Calu3 (cell line): ENCODE data around the gene PLXNA4. TPM values are rescaled to one million over a fixed set of nuclear protein-coding genes. Genes with fewer than 3 reads are reported as not detected.

ENCODE experiments used
- BruUV-seq: library from RNA; stranded (reverse); fragments of 400-500 nt; replicated peaks from 2 replicates; lab custom pipeline; 2021; lab: Mats Ljungman, UMichigan
- CTCF ChIA-PET: fragments of 300-600 bp; sonication (Branson Sonifier 250); formaldehyde crosslinking; loops from one replicate; lab custom pipeline; 2022; ENCODE audit warnings: antibody characterized with exemption; lab: Charles Lee
- DNase-seq: peaks from one replicate; pipeline ENCODE4 v3.0.0; 2022
- H3K27ac Mint-ChIP-seq: one replicate; pipeline ENCODE4 v1.8.0; 2022; ENCODE audit warnings: mixed read lengths; ENCODE audit not compliant: unreplicated experiment
- H3K27me3 Mint-ChIP-seq: one replicate; pipeline ENCODE4 v1.8.0; 2022; ENCODE audit warnings: mixed read lengths; ENCODE audit not compliant: unreplicated experiment
- H3K36me3 Mint-ChIP-seq: one replicate; pipeline ENCODE4 v1.8.0; 2022; ENCODE audit warnings: mild to moderate bottlenecking, moderate library complexity, mixed read lengths; ENCODE audit not compliant: insufficient read depth, unreplicated experiment
- H3K4me1 Mint-ChIP-seq: one replicate; pipeline ENCODE4 v1.8.0; 2022; ENCODE audit warnings: mild to moderate bottlenecking, low read depth, mixed read lengths; ENCODE audit not compliant: unreplicated experiment
- H3K4me3 Mint-ChIP-seq: one replicate; pipeline ENCODE4 v1.8.0; 2022; ENCODE audit warnings: mild to moderate bottlenecking, low read depth, moderate library complexity, mixed read lengths; ENCODE audit not compliant: unreplicated experiment
- H3K9me3 Mint-ChIP-seq: one replicate; pipeline ENCODE4 v1.8.0; 2022; ENCODE audit warnings: low read depth, mixed read lengths; ENCODE audit not compliant: unreplicated experiment
- intact Hi-C: fragments of 100-400 bp; cut with micrococcal nuclease; formaldehyde crosslinking; loops from one replicate; pipeline ENCODE4 v1.10.0; 2022; ENCODE audit not compliant: unreplicated experiment
- total RNA-seq: library from RNA; stranded (reverse); gene quantifications from 2 replicates; pipeline ENCODE4 v1.2.3, GENCODE V29; 2022
- TF ChIP-seq, protein P1 (sequence below): fragments of 200-600 bp; IDR thresholded peaks from one replicate; pipeline ENCODE4 v1.8.0; 2022; ENCODE audit warnings: antibody characterized with exemption; ENCODE audit not compliant: unreplicated experiment

The PLXNA4 gene
- total RNA-seq, 1 experiment from 2014 or later = not detected

DNA sequence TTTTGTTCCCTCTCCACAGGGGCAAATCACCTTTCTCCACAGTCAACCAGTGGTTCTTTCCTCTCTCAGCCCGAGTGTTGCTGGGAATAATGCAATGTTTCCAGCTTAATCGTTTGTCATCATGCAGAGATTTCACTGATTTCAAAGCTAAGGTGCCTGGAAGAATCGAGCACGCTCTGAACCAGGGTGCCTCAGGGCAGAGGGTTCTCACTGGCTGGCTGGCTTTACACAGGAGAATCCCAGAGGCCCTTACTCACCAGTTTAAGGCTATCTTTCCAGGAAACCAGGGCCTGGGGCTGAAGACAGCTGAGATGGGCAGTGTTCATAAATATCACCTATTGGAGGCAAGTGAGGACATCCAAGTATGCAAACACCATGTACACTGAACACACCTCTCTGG, 21.8 kb downstream of the PLXNA4 start:
- no TSS peak for BruUV-seq
- CTCF ChIA-PET = no interaction called here

DNA sequence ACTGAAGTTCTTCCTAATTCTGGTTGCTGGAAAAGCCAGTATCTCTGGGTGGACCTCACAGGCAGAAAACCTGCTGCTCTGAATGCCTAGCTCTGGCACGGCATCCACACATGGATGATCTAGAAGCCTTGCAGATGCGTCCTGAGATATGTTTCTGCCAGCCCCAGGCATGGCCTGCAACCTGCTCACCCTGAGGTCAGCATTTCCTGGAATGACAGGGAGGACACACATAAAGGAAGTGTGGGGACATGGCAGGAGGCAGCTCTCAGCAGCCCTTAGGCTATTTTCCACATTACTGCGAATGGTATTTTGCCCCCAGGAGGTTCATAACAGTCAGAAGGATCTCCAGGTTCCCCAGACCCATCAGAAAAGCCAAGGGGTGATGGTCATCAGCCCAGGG, 23.2 kb downstream of the PLXNA4 start:
- no peak for DNase-seq
- CTCF ChIA-PET = no interaction called here
- BruUV-seq = no TSS peak
- intact Hi-C loops = no loop called here
- peaks cover 52% of the 10 kb centered on the region for H3K27me3 Mint-ChIP-seq
- no peak overlapping the region for H3K4me3 Mint-ChIP-seq
- peaks cover 2% of the 10 kb centered on the region for H3K9me3 Mint-ChIP-seq
- no peak overlapping the region for H3K27ac Mint-ChIP-seq
- no peaks in the 10 kb centered on the region for H3K4me1 Mint-ChIP-seq
- TF ChIP-seq, protein P1, sequence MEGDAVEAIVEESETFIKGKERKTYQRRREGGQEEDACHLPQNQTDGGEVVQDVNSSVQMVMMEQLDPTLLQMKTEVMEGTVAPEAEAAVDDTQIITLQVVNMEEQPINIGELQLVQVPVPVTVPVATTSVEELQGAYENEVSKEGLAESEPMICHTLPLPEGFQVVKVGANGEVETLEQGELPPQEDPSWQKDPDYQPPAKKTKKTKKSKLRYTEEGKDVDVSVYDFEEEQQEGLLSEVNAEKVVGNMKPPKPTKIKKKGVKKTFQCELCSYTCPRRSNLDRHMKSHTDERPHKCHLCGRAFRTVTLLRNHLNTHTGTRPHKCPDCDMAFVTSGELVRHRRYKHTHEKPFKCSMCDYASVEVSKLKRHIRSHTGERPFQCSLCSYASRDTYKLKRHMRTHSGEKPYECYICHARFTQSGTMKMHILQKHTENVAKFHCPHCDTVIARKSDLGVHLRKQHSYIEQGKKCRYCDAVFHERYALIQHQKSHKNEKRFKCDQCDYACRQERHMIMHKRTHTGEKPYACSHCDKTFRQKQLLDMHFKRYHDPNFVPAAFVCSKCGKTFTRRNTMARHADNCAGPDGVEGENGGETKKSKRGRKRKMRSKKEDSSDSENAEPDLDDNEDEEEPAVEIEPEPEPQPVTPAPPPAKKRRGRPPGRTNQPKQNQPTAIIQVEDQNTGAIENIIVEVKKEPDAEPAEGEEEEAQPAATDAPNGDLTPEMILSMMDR = no peak
- no peaks in the 10 kb centered on the region for H3K36me3 Mint-ChIP-seq

More for the DNA sequence above, 21.8 kb downstream of the PLXNA4 start:
- no peak overlapping the region for H3K27ac Mint-ChIP-seq
- no peaks in the 10 kb centered on the region for H3K36me3 Mint-ChIP-seq
- intact Hi-C loops = no loop called here
- H3K4me1 Mint-ChIP-seq = no peaks in the 10 kb centered on the region
- H3K27me3 Mint-ChIP-seq = peaks cover 52% of the 10 kb centered on the region
- no peak overlapping the region for H3K4me3 Mint-ChIP-seq
- TF ChIP-seq, protein P1 = no peak
- no peak for DNase-seq
- peaks cover 2% of the 10 kb centered on the region for H3K9me3 Mint-ChIP-seq

DNA sequence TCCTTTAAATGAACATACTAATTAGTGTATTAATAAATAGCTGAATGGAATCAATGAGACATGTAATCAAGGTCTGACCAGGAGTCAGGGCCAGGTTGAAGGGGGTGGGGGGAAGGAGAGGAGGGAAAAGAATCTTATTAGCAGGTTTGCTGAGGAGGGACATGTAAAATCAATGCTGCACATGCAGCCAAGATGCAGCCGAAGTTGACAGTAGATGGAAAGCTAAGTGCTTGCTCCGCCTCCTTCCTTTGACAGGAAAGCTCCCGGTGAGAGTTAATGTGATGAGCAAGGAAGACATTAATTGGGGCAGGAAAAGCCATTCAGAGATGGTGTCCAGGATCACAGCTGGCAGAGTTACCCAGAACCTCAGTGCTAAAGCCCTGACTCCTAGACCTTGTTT, 24.4 kb downstream of the PLXNA4 start:
- no peaks in the 10 kb centered on the region for H3K4me1 Mint-ChIP-seq
- H3K4me3 Mint-ChIP-seq = no peak overlapping the region
- H3K9me3 Mint-ChIP-seq = peaks cover 2% of the 10 kb centered on the region
- no peak overlapping the region for H3K27ac Mint-ChIP-seq
- H3K27me3 Mint-ChIP-seq = peaks cover 62% of the 10 kb centered on the region
- BruUV-seq = no TSS peak
- TF ChIP-seq, protein P1 = no peak
- DNase-seq = no peak
- CTCF ChIA-PET = no interaction called here
- no peaks in the 10 kb centered on the region for H3K36me3 Mint-ChIP-seq
- intact Hi-C loops = no loop called here

DNA sequence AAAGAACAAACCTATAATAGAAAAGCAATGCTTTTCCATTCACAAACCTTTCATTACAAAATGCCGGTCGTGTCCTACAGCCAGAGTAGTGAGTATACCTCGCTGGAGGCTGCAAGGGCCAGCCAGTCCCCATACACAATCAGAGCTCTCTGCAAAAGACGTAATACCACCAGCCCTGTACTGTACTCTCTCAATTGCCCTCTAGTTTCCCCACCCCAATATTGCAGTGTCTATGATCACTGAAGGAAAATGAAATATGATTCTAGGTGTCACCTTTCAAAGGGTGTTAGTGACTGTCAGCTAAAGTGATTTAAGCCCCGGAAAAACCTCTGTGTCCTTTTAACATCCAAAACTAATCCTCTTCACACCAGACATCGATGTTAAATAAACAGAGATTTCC, 24.8 kb downstream of the PLXNA4 start:
- H3K4me1 Mint-ChIP-seq = no peaks in the 10 kb centered on the region
- no peak overlapping the region for H3K4me3 Mint-ChIP-seq
- TF ChIP-seq, protein P1 = no peak
- CTCF ChIA-PET = no interaction called here
- peaks cover 2% of the 10 kb centered on the region for H3K9me3 Mint-ChIP-seq
- no peaks in the 10 kb centered on the region for H3K36me3 Mint-ChIP-seq
- no peak for DNase-seq
- no peak overlapping the region for H3K27ac Mint-ChIP-seq
- intact Hi-C loops = no loop called here
- peaks cover 63% of the 10 kb centered on the region for H3K27me3 Mint-ChIP-seq
- no TSS peak for BruUV-seq
